ENCODE results near the gene S100A6. TPM values are rescaled to one million over a fixed set of nuclear protein-coding genes. Genes with fewer than 3 reads are reported as not detected.
"Not testable (repeated sequence)": the region's sequence is repeated elsewhere in the genome, so short reads cannot be mapped to it uniquely, and the experiment has no call there.

The S100A6 gene
- total RNA-seq, 4 donors from 2014 or later: 219 to 881 (median 433) TPM

DNA sequence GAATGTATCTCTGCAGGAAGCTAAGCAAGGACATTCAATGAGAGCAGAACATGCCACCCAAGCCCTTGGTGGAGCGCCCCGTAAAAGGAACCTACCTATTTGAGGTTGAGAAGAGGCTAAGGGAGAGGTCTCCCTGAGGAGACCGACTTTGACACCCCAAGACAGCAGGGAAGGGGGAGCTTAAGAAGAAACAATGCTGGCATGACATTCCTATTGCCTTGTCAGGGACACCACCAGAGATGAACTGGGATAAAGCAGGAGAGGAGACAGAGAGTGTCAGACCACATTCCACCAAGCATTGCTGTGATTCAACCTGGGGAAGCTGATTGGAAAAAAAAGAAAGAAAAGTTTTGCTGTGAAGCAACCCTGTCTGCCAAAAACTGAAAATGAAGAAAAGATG lies 43.1 kb upstream of the S100A6 start:
- Histone ChIP-seq H3K27ac (no peak overlapping the region), H3K9me3 (no peaks in the 10 kb centered on the region), H3K4me3 (no peak overlapping the region), H3K36me3 (no peaks in the 10 kb centered on the region), H3K27me3 (no peaks in the 10 kb centered on the region), H3K4me1 (peaks cover 0 to 13% (median 8%) of the 10 kb centered on the region in 4 donors)
- in situ Hi-C loops (cut with MboI; ENCODE audit: low pct_ligation_motif_present in 1 of 4, low pct_unique_long_range_greater_than_20kb in 1 of 4, low sequenced_read_pairs in 3 of 4): loop anchor here in 2 of 4 donors (10.0 to 25.0 kb wide), 2 partner anchors 86 to 217 kb away; partner anchors contain the start of gene S100A9 (in 1 of the 2)
- TF ChIP-seq POLR2A (IDR thresholded peaks at IDR 0.05) (no peak), EP300 (IDR thresholded peaks at IDR 0.05; ENCODE audit: low read depth) (no peak), POLR2AphosphoS5 (IDR thresholded peaks at IDR 0.05) (no peak)
- TF ChIP-seq, protein P1, sequence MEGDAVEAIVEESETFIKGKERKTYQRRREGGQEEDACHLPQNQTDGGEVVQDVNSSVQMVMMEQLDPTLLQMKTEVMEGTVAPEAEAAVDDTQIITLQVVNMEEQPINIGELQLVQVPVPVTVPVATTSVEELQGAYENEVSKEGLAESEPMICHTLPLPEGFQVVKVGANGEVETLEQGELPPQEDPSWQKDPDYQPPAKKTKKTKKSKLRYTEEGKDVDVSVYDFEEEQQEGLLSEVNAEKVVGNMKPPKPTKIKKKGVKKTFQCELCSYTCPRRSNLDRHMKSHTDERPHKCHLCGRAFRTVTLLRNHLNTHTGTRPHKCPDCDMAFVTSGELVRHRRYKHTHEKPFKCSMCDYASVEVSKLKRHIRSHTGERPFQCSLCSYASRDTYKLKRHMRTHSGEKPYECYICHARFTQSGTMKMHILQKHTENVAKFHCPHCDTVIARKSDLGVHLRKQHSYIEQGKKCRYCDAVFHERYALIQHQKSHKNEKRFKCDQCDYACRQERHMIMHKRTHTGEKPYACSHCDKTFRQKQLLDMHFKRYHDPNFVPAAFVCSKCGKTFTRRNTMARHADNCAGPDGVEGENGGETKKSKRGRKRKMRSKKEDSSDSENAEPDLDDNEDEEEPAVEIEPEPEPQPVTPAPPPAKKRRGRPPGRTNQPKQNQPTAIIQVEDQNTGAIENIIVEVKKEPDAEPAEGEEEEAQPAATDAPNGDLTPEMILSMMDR (IDR thresholded peaks at IDR 0.05): no peak
- intact Hi-C loops (cut with DNase I; ENCODE audit: low total_unique reads): loop anchor here (5.0 kb wide), 1 partner anchor 33 kb away; the partner anchor contains the start of gene S100A16
- WGBS, 2 donors (ENCODE audit: low coverage in 1 of 2): 87 to 90% methylated on average over 2 to 3 of the region's 3 CpGs
- no peak for DNase-seq

DNA sequence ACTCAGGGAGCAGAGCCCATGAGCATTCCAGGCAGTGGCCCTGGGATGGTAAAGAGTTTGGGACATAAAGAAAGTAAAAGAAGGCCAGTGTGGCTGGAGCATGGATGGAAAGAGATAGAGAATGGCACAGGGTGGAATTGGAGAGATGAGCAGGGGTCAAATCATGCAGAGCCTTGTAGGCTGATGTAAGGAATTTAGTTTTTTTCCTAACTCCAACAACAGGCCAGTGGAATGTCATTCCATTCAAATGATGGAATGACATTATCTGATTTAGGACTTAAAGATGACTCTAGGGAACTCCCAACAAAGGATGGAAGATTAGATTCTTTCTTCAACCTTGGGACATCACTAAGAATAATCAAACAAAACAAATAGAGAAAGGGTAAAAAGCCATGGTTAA lies 42.7 kb upstream of the S100A6 start:
- no peaks in the 10 kb centered on the region for H3K36me3 ChIP-seq
- H3K9me3 ChIP-seq: no peaks in the 10 kb centered on the region
- peaks cover 0 to 15% (median 8%) of the 10 kb centered on the region in 4 donors for H3K4me1 ChIP-seq
- in situ Hi-C loops (cut with MboI; ENCODE audit: low pct_ligation_motif_present in 1 of 4, low pct_unique_long_range_greater_than_20kb in 1 of 4, low sequenced_read_pairs in 3 of 4): loop anchor here in 2 of 4 donors (10.0 to 25.0 kb wide), 2 partner anchors 86 to 216 kb away; partner anchors contain the start of gene S100A9 (in 1 of the 2)
- H3K4me3 ChIP-seq: no peak overlapping the region
- no peak for DNase-seq
- TF ChIP-seq POLR2A (IDR thresholded peaks at IDR 0.05) (no peak), POLR2AphosphoS5 (IDR thresholded peaks at IDR 0.05) (no peak), EP300 (IDR thresholded peaks at IDR 0.05; ENCODE audit: low read depth) (no peak)
- TF ChIP-seq, protein P1 (IDR thresholded peaks at IDR 0.05): no peak
- H3K27me3 ChIP-seq: no peaks in the 10 kb centered on the region
- no peak overlapping the region for H3K27ac ChIP-seq
- intact Hi-C loops (cut with DNase I; ENCODE audit: low total_unique reads): loop anchor here (5.0 kb wide), 1 partner anchor 34 kb away; the partner anchor contains the start of gene S100A16

DNA sequence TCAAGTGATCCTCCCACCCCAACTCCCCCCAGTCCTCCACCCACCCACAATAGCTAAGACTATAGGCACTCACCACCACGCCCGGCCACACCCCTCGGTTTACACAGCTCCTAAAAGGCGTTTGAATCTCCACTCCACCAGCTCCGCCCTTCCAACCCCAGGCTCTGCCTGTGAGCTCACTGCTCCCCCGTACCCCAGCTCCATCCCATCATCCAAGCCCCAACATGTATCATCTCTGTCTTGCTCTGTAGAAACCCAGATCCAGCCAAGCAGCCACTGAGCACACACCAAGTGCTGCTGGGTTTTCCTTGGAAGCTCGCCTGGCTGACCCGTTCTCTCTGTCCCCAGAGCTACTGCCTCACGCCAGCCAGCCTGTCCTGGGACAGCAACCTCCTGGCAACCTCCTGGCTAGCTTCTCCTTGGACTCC lies 41.8 kb upstream of the S100A6 start:
- no peak overlapping the region for H3K27ac ChIP-seq
- no peak for TF ChIP-seq EP300 (IDR thresholded peaks at IDR 0.05; ENCODE audit: low read depth)
- TF ChIP-seq, protein P1 (IDR thresholded peaks at IDR 0.05): no peak
- TF ChIP-seq POLR2A (IDR thresholded peaks at IDR 0.05): no peak
- no peak for TF ChIP-seq POLR2AphosphoS5 (IDR thresholded peaks at IDR 0.05)
- intact Hi-C loops (cut with DNase I; ENCODE audit: low total_unique reads): loop anchor here (5.0 kb wide), 1 partner anchor 35 kb away; the partner anchor contains the start of gene S100A16
- in situ Hi-C loops (cut with MboI; ENCODE audit: low pct_ligation_motif_present in 1 of 4, low pct_unique_long_range_greater_than_20kb in 1 of 4, low sequenced_read_pairs in 3 of 4): loop anchor here in 2 of 4 donors (10.0 to 25.0 kb wide), 2 partner anchors 87 to 215 kb away; partner anchors contain the start of gene S100A9 (in 1 of the 2)
- H3K4me3 ChIP-seq: no peak overlapping the region
- peaks cover 5 to 24% (median 9%) of the 10 kb centered on the region in 4 donors for H3K4me1 ChIP-seq
- peak; percentile 63 for DNase-seq
- 42 to 48% methylated on average over 3 to 9 of the region's 9 CpGs for WGBS, 2 donors (ENCODE audit: low coverage in 1 of 2)
- no peaks in the 10 kb centered on the region for H3K27me3 ChIP-seq
- no peaks in the 10 kb centered on the region for H3K36me3 ChIP-seq
- H3K9me3 ChIP-seq: no peaks in the 10 kb centered on the region

DNA sequence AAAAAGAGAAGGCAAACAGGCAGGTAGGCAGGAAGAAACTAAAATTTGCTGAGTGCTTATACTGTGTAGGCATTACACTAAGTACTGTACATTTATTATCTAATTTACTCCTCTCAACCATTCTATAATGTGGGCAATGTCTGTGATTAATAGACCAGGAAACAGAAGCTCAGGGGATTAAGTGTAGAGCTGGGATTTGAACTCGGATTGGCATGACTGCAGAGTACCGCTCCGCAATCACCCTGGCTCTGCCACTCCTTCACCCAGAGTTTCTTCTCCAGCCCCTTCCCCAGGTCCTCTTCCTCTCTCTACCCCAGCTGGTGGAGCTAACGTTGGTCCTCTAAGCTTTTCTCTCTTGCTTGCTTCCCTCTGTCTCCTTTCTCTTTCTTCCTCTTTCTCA lies 41.3 kb upstream of the S100A6 start:
- intact Hi-C loops (cut with DNase I; ENCODE audit: low total_unique reads) (loop anchor here (5.0 kb wide), 1 partner anchor 35 kb away; the partner anchor contains the start of gene S100A16), in situ Hi-C loops (cut with MboI; ENCODE audit: low pct_ligation_motif_present in 1 of 4, low pct_unique_long_range_greater_than_20kb in 1 of 4, low sequenced_read_pairs in 3 of 4) (loop anchor here in 2 of 4 donors (10.0 to 25.0 kb wide), 2 partner anchors 88 to 215 kb away; partner anchors contain the start of gene S100A9 (in 1 of the 2))
- no peaks in the 10 kb centered on the region for H3K9me3 ChIP-seq
- H3K4me1 ChIP-seq: peaks cover 8 to 29% (median 11%) of the 10 kb centered on the region in 4 donors
- H3K27ac ChIP-seq: no peak overlapping the region
- no peak overlapping the region for H3K4me3 ChIP-seq
- H3K36me3 ChIP-seq: no peaks in the 10 kb centered on the region
- DNase-seq: no peak
- WGBS, 2 donors (ENCODE audit: low coverage in 1 of 2): 51% methylated on average over 4 of the region's 4 CpGs; no CpG with 5 or more reads in 1 of the 2 donors
- TF ChIP-seq, protein P1 (IDR thresholded peaks at IDR 0.05): no peak
- no peak for TF ChIP-seq POLR2A (IDR thresholded peaks at IDR 0.05)
- no peak for TF ChIP-seq POLR2AphosphoS5 (IDR thresholded peaks at IDR 0.05)
- no peak for TF ChIP-seq EP300 (IDR thresholded peaks at IDR 0.05; ENCODE audit: low read depth)
- no peaks in the 10 kb centered on the region for H3K27me3 ChIP-seq

DNA sequence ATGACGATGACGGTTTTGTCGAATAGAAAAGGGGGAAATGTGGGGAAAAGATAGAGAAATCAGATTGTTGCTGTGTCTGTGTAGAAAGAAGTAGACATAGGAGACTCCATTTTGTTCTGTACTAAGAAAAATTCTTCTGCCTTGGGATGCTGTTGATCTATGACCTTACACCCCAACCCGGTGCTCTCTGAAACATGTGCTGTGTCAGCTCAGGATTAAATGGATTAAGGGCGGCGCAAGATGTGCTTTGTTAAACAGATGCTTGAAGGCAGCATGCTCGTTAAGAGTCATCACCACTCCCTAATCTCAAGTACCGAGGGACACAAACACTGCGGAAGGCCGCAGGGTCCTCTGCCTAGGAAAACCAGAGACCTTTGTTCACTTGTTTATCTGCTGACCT lies 39.7 kb upstream of the S100A6 start:
- H3K9me3 ChIP-seq, H3K27ac ChIP-seq, H3K4me3 ChIP-seq, H3K36me3 ChIP-seq, H3K27me3 ChIP-seq, DNase-seq: not testable (repeated sequence)
- intact Hi-C loops (cut with DNase I; ENCODE audit: low total_unique reads) (loop anchor here (5.0 kb wide), 1 partner anchor 37 kb away; the partner anchor contains the start of gene S100A16), in situ Hi-C loops (cut with MboI; ENCODE audit: low pct_ligation_motif_present in 1 of 4, low pct_unique_long_range_greater_than_20kb in 1 of 4, low sequenced_read_pairs in 3 of 4) (loop anchor here in 2 of 4 donors (10.0 to 25.0 kb wide), 2 partner anchors 89 to 213 kb away; partner anchors contain the start of gene S100A9 (in 1 of the 2))
- peaks cover 8 to 30% (median 11%) of the 10 kb centered on the region in 4 donors for H3K4me1 ChIP-seq
- WGBS, 2 donors (ENCODE audit: low coverage in 1 of 2): 87% methylated on average over 10 of the region's 10 CpGs; no CpG with 5 or more reads in 1 of the 2 donors

DNA sequence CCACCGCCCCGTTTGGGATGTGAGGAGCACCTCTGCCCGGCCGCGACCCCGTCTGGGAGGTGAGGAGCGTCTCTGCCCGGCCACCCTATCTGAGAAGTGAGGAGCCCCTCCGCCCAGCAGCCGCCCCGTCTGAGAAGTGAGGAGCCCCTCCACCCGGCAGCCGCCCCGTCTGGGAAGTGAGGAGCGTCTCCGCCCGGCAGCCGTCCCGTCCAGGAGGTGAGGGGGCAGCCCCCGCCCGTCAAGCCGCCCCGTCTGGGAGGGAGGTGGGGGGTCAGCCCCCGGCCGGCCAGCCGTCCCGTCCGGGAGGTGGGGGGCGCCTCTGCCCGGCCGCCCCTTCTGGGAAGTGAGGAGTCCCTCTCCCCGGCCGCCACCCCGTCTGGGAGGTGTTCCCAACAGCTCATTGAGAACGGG lies 39.3 kb upstream of the S100A6 start:
- H3K36me3 ChIP-seq, H3K9me3 ChIP-seq, H3K27me3 ChIP-seq, DNase-seq, H3K4me3 ChIP-seq, H3K27ac ChIP-seq: not testable (repeated sequence)
- in situ Hi-C loops (cut with MboI; ENCODE audit: low pct_ligation_motif_present in 1 of 4, low pct_unique_long_range_greater_than_20kb in 1 of 4, low sequenced_read_pairs in 3 of 4): loop anchor here in 2 of 4 donors (10.0 to 25.0 kb wide), 2 partner anchors 90 to 213 kb away; partner anchors contain the start of gene S100A9 (in 1 of the 2)
- H3K4me1 ChIP-seq: peaks cover 8 to 30% (median 11%) of the 10 kb centered on the region in 4 donors
- 97% methylated on average over 14 of the region's 35 CpGs; no CpG with 5 or more reads in 1 of the 2 donors for WGBS, 2 donors (ENCODE audit: low coverage in 1 of 2)
- intact Hi-C loops (cut with DNase I; ENCODE audit: low total_unique reads): loop anchor here (5.0 kb wide), 1 partner anchor 37 kb away; the partner anchor contains the start of gene S100A16
